Stimulated activated CD4-positive, alpha-beta T cell treated with anti-CD3 and anti-CD28 coated beads, TNF-alpha, amount 100 ng/mL, for 24 hours (primary cell): ENCODE data around the gene NTMT1.
"Not testable (repeated sequence)": the region's sequence is repeated elsewhere in the genome, so short reads cannot be mapped to it uniquely, and the experiment has no call there.

Experiments
- DNase-seq, 3 experiments: peaks; one replicate each; pipeline ENCODE4 v3.0.0-alpha.2; 2020; ENCODE audit warnings: low read depth in 3 of 3

Gene NTMT1, protein sequence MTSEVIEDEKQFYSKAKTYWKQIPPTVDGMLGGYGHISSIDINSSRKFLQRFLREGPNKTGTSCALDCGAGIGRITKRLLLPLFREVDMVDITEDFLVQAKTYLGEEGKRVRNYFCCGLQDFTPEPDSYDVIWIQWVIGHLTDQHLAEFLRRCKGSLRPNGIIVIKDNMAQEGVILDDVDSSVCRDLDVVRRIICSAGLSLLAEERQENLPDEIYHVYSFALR

DNA sequence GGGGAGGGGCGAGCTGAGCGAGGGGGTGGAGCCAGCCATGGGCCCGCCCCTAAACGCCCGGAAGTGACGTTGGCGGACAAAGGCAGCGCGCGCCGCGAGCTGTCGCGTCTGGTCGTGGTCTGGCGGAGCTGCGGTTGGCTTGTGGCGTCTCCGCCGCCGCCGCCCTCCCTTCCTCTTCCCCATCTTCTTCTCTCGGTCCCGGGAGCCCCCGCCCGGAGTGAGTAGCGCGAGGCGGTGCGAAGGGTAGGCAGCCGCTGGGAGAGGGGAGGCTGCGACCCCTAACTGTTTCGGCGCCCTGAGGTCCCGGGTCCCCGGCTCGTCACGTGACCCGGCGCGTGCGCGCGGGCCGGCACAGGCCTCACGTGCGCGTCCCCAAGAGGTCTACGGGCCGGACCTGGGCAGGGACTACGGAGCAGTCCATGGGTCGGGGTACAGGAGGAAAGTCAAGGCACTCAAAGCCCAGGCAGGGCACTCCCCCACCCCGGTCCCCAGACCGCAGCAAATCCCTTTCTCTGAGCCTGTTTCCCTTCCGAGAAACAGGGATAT lies at the start of gene NTMT1:
Gene NTMT1, plus strand, starts transcription at position 85 of the 546 bp plus-strand sequence. CDS start 6,541 bp downstream, outside the sequence.
- DNase-seq = peak; percentile 83 to 85 (median 85)

- no peak for DNase-seq
Measured at GRCh38 chr9:129576546-129577543, 49.1 kb upstream of the NTMT1 start.

DNA sequence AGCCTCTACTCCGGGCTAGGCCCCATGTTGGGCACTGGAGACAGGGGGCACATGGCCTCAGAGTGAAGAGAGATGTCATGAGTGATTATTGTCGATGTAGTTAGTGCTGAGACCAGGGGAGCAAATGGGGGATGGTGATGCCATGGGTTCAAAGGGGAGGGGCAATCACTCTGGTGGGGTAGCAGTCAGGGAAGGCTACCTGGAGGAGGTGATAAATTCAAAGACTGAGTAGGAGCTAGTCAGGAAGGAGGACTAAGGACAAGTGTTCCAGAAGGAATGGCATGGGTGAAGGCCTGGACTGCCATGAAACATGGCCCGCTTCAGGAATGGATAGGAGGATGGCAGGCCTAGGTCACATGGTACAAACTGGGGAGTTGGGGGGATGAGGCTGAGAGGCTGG lies 46.7 kb upstream of the NTMT1 start:
- no peak for DNase-seq

- DNase-seq = peak in 1 of 3 experiments; percentile 21
Measured at GRCh38 chr9:129580211-129580915, 45.6 kb upstream of the NTMT1 start.

- DNase-seq = no peak
Measured at GRCh38 chr9:129581505-129582189, 44.3 kb upstream of the NTMT1 start.

DNA sequence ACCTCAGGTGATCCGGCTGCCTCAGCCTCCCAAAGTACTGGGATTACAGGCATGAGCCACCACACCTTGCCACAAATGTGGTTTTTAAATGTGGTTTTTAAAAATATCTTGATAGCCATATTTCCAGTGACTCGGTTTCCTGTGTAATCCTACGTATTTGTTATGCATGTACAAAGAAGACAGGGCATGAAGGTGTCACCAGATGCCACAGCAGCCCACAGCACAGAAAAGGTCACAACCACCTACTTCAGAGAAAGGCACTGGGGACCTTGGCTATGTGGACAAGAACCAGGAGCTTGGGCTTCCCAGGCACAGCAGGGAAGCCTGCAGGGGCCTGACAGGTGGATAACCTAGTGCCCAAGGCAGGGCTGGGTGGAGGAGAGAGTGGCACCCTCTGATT lies 43.1 kb upstream of the NTMT1 start:
- peak in 1 of 3 experiments; percentile 24 for DNase-seq

- no peak for DNase-seq
Measured at GRCh38 chr9:129583308-129584038, 42.5 kb upstream of the NTMT1 start.

- DNase-seq = peak; percentile 34 to 46 (median 36)
Measured at GRCh38 chr9:129584136-129584535, 41.8 kb upstream of the NTMT1 start.

GRCh38 chr9:129585352-129585751 lies 40.6 kb upstream of the NTMT1 start:
- DNase-seq = no peak

DNA sequence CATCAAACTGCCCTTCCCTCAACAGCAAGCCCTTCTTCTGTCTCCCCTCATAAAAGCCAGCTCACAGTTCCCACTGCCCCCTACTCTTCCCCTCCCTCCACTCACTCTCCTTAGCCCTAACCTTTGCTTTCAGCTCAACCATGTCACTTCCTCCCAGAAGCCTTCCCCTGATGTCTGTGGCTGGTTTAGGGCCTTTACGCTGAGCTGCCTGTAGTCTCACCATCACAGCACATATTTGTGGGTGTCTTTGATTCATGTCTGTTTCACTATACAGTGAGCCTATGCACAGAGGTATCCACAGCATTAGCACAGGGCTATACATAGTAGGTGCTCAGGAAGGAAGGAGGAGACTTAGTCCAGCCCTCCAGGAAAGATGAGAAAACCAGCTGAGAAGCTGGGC lies 39.7 kb upstream of the NTMT1 start:
- no peak for DNase-seq

DNA sequence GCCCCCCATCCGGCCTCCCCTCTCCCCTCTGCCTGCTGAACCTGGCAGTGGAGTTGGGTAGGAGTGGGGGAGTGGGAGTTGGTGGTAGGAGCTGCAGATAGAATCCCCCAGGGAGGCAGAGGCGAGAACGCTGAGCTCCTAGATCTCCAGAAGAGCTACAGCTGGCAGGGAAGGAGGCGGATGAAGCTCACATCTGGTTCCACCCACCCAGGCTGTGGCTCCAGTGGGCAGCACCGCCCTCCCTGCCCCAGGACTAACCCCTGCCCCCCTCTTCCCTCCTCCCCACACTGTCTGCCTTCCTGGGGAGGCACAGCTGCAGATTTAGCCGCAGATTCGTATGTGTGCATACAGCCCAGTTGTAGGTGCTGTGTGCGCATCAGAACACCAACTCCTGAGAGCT lies 39.3 kb upstream of the NTMT1 start:
- no peak for DNase-seq

- DNase-seq = no peak
Measured at GRCh38 chr9:129587487-129588262, 38.3 kb upstream of the NTMT1 start.

DNA sequence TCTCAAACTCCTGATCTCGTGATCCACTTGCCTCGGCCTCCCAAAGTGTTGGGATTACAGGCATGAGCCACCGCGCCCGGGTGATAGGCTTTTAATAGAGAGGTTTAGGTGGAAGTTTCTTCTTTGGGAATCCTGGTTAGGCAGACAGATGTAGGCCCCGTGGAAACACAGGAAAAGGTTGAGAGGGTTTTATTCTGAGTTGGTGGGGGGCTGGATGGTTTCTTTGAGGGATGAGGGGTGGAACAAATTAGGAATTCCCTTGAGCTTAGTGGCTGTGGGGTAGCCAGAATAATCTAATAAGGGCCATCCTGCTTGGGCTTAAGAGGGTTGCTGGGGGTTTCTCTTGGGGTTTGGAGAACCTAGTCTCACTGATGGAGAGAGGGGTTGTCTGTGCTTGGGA lies 35.5 kb upstream of the NTMT1 start:
- DNase-seq = no peak

DNA sequence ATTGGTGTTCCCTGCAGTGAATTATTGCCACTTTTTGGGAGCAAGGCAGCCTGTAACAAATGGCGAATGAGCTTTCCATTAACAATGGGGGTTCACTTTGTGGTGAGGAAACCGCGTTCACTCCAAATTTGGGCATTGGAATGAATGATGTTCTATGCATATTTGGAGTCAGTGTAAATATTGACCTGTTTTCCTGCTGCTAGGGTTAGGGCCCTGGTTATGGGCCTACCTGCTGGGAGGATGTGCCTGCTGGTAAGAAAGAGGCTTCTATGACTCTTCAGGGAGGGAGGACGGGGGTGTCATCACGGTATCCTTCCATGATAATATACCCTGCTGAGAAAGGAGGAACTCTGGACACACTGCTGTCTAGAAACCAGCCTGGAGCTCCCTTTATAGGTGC lies 34.0 kb upstream of the NTMT1 start:
- DNase-seq = no peak

DNA sequence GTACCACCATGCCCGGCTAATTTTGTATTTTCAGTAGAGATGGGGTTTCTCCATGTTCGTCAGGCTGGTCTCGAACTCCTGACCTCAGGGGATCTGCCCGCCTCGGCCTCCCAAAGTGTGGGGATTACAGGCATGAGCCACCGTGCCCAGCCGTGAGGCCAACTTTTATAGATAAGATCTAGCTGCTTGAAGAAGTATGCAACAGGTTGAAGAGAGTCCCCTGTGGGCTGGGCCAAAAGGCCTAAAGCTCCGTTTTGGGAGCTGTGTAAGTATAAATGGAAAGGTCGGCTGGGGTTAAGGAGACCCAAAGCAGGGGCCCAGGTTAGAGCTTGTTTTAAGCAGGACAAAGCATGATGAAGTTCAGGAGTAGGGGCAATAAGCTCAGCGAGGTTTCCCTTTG lies 33.2 kb upstream of the NTMT1 start:
- not testable (repeated sequence) for DNase-seq

DNA sequence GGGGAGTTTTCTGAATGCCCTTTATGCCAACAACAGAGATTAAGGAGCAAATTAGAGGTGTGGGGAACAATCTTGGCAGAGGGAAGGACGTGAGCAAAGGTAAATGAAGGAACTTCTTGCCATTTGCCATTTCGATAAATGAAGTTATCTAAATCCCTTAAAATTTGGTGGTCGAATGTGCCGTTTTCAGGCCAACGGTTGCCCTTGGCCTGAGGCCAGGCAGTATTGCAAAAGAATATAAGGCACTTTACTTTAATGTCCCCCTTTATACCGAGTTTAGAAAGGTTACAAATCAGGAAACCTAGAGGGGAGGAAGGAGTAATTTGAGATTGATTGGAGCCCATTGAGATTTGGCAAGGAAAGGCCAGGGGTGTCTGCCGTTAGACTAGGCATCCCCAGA lies 31.3 kb upstream of the NTMT1 start:
- DNase-seq = no peak

DNA sequence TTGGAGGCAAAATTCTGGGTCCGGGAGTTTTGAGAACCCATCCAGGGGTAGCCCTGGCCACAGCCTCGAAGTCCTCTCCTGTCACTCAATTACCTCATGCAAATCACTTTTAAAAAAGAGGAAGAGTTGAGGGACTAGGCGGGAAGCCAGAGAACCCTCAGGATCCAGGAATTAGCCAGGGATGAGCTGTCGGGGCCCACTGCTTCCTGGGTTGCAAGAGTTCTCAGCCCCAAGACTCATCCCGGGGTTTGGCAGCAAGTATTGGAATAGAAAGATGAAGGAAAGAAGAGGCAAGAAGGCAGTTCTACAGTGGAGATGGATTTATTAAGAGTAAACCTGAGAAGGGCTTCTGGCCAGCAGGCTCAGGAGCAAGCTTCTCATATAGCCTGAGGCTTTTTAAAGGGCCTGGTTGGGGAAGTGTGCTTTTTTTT lies 30.6 kb upstream of the NTMT1 start:
- DNase-seq = no peak

GRCh38 chr9:129595903-129596540 lies 29.9 kb upstream of the NTMT1 start:
- no peak for DNase-seq
